HL-60/S4 treated with phorbol 12-myristate 13-acetate at 8.2 ng/mL for 4 days and 3 days (cell line): Measurements from ENCODE around the gene CDC5L.

Experiments used
- in situ Hi-C: fragments of 300-500 bp; cut with MboI; formaldehyde crosslinking; loops from 2 replicates; pipeline ENCODE4 v1.15.0; 2022; ENCODE audit warnings: low sequenced_read_pairs

Gene CDC5L

DNA sequence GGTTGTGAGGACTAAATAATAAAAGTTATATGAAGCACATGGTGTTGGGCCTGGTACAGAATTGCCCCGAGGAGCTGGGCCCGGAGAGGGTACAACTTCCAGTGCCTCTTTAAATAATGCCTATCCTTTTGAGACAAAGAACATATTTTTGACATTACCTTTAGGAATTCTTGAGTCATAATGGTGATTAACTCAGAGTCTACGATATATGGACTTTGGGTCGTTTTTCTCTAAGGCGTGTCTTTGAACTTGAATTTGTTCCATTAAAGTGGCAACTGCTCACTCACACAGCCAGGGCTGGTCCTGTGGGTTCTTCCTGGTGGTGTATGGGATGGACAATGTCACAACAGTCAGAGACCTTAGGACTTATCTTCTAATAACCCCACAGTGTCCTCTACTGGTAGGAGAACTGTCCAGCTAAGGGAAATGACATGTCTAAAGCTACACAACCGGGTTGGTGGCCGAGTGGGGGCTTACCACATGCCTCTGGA, 106.5 kb downstream of the CDC5L start:
- in situ Hi-C loops, result no loop called here

DNA sequence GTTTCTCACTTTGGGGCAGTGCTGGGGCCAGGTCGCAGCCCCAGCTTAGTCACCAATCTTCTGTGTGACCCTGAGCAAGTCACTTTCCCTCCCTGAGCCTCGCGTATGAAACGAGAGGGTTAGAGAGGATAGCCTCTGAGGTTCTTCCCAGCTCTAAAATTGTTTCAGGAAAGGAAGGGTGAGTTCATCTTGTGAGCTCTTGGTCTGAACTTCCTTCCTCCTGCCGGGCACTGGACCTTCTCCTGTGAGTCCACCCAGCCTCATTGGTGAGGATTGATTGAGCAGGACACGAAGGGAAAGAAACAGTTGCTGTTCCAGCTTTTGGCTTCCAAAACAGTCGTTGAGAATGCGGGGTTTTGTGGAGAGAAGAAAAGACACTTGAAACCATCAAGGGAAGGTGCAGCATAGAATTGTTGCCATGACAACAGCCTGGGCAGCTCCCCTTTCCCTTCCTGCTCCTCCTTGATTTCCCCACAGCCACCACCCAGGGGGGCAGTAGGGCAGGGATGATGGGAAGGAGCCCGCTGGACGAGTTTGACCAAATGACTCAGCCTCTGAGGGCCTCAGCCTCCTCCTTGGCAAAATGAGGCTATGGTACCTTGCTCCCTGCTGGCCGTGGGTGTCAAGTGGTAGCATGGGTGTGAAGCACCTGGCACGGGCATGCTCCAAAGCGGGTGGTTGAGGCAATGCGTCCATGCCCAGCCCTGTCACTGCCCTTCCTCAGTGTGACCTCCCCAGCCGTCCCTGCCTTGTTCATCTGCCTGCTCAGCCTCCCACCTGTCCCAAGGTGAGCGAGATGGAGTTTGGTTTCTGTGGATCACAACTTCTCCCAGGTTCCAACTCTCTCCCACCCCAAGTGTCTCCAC, 107.8 kb downstream of the CDC5L start:
- in situ Hi-C loops, result no loop called here

DNA sequence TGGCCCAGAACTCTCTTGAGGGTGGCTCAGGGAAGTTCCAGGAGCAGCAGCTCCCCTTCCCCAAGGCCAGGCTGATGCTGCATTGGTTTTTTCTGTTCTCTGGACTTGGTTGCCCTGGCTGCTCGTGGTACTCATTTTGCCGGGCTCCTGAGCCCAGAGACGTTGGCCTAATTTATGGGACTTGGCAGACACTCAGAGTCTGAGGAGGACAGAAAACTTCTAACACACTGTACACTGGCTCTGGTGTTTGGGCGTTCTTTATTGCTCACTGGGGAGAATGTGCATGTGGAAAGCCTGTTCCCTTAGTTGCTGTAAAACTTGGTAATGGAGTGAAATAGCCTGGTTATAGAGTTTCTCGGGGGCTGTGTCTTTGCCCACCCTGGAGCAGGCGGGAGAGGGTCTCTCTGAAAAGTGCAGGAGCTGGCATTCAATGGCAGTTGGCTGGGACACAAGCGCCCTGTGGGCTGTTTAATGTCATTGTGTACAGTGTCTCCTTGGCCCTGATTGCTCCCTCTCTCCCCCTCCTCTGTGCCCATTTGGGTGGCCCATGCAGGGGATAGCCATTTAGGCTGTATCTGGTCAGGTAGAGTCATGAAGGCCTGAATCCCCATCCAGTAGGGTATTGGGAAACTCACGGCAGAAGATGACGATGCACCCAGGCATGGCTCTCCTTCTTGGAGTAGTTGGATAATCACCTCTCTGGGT, 109.3 kb downstream of the CDC5L start:
- in situ Hi-C loops, result no loop called here

DNA sequence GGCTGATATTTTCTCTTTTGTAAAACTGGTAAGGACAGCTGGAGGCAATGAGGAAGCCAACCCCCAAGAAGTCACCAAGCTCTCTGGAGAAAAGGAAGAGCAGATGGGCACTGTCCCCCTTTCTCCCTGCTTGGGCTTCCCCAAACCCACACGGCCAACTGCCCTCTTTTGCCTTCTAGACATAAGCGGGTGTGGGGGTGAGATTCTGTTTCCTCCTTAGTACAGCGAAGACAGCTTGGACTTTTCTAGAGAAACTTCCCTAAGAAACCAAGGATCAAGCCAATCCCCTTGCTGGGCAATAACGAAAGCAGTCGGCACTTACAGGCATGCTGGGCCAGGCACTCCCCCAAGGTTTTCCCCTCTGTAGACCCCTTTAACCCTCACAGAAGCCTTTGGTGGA, 110.3 kb downstream of the CDC5L start:
- in situ Hi-C loops, result no loop called here

GRCh38 chr6:44498436-44498835, 110.9 kb downstream of the CDC5L start:
- in situ Hi-C loops, result no loop called here

- in situ Hi-C loops, result no loop called here
These were observed 112.1 kb downstream of the CDC5L start for GRCh38 chr6:44499609-44500008.
